DND-41 (cell line): ENCODE results near the gene CD86.

Experiments used
- ATAC-seq: fragments of 200-7000 bp; cut with Tn5 transposase; 3 replicates; pipeline ENCODE4 v1.9.1; 2021; ENCODE audit warnings: low read depth; ENCODE audit not compliant: insufficient read depth
- DNase-seq: peaks from one replicate; pipeline ENCODE4 v3.0.0-alpha.2; 2020
- H2AFZ ChIP-seq: 2 replicates; pipeline ENCODE4 v1.6.0; 2012; ENCODE audit warnings: low read depth, low read length
- H3K27ac ChIP-seq: 2 replicates; pipeline ENCODE4 v1.5.1; 2012; ENCODE audit warnings: low read length, inconsistent platforms
- H3K27me3 ChIP-seq: fragments of 200-600 bp; sonication (generic); 2 replicates; pipeline ENCODE4 v1.6.0; 2012; ENCODE audit warnings: low read length, mild to moderate bottlenecking, inconsistent platforms; ENCODE audit not compliant: insufficient read depth, poor library complexity
- H3K36me3 ChIP-seq: 2 replicates; pipeline ENCODE4 v1.5.1; 2012; ENCODE audit warnings: low read length, inconsistent platforms; ENCODE audit not compliant: insufficient read depth
- H3K4me1 ChIP-seq: 2 replicates; pipeline ENCODE4 v1.5.1; 2012; ENCODE audit warnings: mild to moderate bottlenecking, low read length; ENCODE audit not compliant: insufficient read depth
- H3K4me2 ChIP-seq: 2 replicates; pipeline ENCODE4 v1.6.0; 2012; ENCODE audit warnings: mild to moderate bottlenecking, moderate library complexity, low read length, inconsistent platforms; ENCODE audit not compliant: insufficient read depth
- H3K4me3 ChIP-seq, 2 experiments: fragments of 200-600 bp in 1 of 2; shearing (Covaris generic) in 1 of 2; 2 replicates each; pipeline ENCODE4 v1.5.1; 2012 to 2016; ENCODE audit warnings: inconsistent platforms in 2 of 2, low read length in 2 of 2, mild to moderate bottlenecking in 2 of 2, low read depth in 1 of 2, moderate library complexity in 1 of 2
- H3K79me2 ChIP-seq: 2 replicates; pipeline ENCODE4 v1.6.0; 2012; ENCODE audit warnings: low read length, inconsistent platforms; ENCODE audit not compliant: insufficient read depth
- H3K9ac ChIP-seq: 2 replicates; pipeline ENCODE4 v1.6.0; 2012; ENCODE audit warnings: low read depth, mild to moderate bottlenecking, inconsistent platforms, low read length, moderate library complexity
- H3K9me3 ChIP-seq: 2 replicates; pipeline ENCODE4 v1.5.1; 2012; ENCODE audit warnings: low read length, moderate library complexity, mild to moderate bottlenecking, inconsistent platforms; ENCODE audit not compliant: insufficient read depth, severe bottlenecking
- H4K20me1 ChIP-seq: 2 replicates; pipeline ENCODE4 v1.6.0; 2012; ENCODE audit warnings: low read length; ENCODE audit not compliant: insufficient read depth
- EZH2 ChIP-seq: IDR thresholded peaks from 3 replicates; pipeline ENCODE4 v1.6.1; 2012; ENCODE audit warnings: borderline replicate concordance, low read depth, mild to moderate bottlenecking, moderate library complexity, low read length, inconsistent platforms; ENCODE audit not compliant: severe bottlenecking
- TF ChIP-seq, protein P1 (sequence below): IDR thresholded peaks from 2 replicates; pipeline ENCODE4 v1.5.1; 2012; ENCODE audit warnings: borderline replicate concordance, low read length, moderate library complexity, mild to moderate bottlenecking; ENCODE audit not compliant: poor library complexity, severe bottlenecking; ENCODE audit errors: extremely low read depth

CD86 gene

DNA sequence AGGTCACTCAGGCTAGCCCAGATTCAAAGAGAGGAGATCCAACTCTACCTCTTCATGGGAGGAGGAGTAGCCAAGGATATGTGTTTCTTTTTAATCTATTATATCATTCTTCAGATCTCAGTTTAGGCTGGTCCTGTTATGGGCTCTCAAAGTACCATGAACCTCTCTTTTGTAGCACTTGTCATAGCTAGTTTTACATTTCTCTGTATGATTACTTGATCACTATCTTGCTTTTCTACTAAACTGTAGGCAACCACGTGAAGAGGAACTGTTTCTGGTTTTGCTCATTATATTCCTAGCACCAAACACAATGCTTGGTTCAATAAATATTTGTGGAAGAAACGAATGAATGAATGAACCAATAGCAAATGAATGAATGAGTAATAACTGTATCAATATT lies 29.6 kb downstream of the CD86 start:
- no peaks in the 10 kb centered on the region for H3K36me3 ChIP-seq
- DNase-seq (no peak), ATAC-seq (no peak)
- H3K27me3 ChIP-seq, result peaks cover 6% of the 10 kb centered on the region
- H3K27ac ChIP-seq, result no peak overlapping the region
- no peak for TF ChIP-seq EZH2
- TF ChIP-seq, protein P1, sequence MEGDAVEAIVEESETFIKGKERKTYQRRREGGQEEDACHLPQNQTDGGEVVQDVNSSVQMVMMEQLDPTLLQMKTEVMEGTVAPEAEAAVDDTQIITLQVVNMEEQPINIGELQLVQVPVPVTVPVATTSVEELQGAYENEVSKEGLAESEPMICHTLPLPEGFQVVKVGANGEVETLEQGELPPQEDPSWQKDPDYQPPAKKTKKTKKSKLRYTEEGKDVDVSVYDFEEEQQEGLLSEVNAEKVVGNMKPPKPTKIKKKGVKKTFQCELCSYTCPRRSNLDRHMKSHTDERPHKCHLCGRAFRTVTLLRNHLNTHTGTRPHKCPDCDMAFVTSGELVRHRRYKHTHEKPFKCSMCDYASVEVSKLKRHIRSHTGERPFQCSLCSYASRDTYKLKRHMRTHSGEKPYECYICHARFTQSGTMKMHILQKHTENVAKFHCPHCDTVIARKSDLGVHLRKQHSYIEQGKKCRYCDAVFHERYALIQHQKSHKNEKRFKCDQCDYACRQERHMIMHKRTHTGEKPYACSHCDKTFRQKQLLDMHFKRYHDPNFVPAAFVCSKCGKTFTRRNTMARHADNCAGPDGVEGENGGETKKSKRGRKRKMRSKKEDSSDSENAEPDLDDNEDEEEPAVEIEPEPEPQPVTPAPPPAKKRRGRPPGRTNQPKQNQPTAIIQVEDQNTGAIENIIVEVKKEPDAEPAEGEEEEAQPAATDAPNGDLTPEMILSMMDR, result no peak
- H3K9me3 ChIP-seq, result no peaks in the 10 kb centered on the region
- no peak overlapping the region for H3K9ac ChIP-seq
- no peaks in the 10 kb centered on the region for H3K4me1 ChIP-seq
- no peaks in the 10 kb centered on the region for H4K20me1 ChIP-seq
- H2AFZ ChIP-seq, result no peak overlapping the region
- H3K4me2 ChIP-seq, result no peak overlapping the region
- no peak overlapping the region for H3K4me3 ChIP-seq
- no peaks in the 10 kb centered on the region for H3K79me2 ChIP-seq

DNA sequence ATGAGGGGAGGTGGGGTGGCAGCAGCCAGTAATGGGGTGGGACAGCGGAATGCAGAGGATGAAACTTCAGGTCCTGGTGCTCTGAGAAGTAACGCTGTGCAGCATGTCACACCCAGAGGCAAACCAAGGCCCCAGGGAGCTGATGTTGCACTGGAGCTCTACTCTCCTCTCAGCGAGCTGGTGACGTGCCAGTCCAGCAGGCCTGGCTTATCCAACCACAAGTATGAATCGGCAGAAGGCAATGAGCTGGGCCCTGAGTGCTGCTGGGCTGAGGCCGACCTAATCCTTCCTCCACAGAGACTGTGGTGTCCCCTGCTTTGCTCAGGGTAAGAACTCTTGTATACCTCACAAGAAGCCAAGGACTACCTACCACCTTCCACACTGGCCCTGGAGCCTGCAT lies 30.5 kb downstream of the CD86 start:
- no peak for DNase-seq
- Histone ChIP-seq H3K27ac (no peak overlapping the region), H3K36me3 (no peaks in the 10 kb centered on the region), H2AFZ (no peak overlapping the region), H3K79me2 (no peaks in the 10 kb centered on the region), H4K20me1 (no peaks in the 10 kb centered on the region), H3K27me3 (peaks cover 3% of the 10 kb centered on the region), H3K4me1 (no peaks in the 10 kb centered on the region), H3K4me2 (no peak overlapping the region), H3K9ac (no peak overlapping the region), H3K4me3 (no peak overlapping the region), H3K9me3 (no peaks in the 10 kb centered on the region)
- TF ChIP-seq, protein P1, result no peak
- ATAC-seq, result no peak

DNA sequence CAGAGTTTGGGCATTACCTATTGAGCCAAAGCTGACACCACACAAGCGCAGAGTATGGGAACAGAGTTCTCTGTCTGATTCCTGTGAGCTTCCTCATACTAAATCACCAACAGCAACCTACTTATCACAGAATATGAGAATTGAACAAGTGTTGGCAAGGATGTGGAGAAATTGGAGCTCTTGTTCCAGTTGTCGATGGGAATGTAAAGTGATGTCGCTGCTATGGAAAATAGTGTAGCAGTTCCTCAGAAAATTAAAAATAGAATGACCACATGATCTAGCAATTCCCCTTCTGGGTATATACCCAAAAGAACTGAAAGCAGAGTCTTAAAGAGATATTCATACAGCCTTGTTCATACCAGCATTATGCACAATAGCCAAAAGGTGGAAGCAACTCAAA lies 33.4 kb downstream of the CD86 start:
- no peak overlapping the region for H2AFZ ChIP-seq
- no peaks in the 10 kb centered on the region for H3K79me2 ChIP-seq
- no peak overlapping the region for H3K4me3 ChIP-seq
- H3K27ac ChIP-seq, result no peak overlapping the region
- no peak overlapping the region for H3K9ac ChIP-seq
- H3K4me1 ChIP-seq, result no peaks in the 10 kb centered on the region
- no peak overlapping the region for H3K4me2 ChIP-seq
- ATAC-seq (no peak), DNase-seq (no peak)
- TF ChIP-seq EZH2, result no peak
- TF ChIP-seq, protein P1, result no peak
- H3K9me3 ChIP-seq, result no peaks in the 10 kb centered on the region
- no peaks in the 10 kb centered on the region for H3K36me3 ChIP-seq
- no peaks in the 10 kb centered on the region for H4K20me1 ChIP-seq
- peaks cover 3% of the 10 kb centered on the region for H3K27me3 ChIP-seq
